ENCODE data around the gene TMEM54.

Gene TMEM54

DNA sequence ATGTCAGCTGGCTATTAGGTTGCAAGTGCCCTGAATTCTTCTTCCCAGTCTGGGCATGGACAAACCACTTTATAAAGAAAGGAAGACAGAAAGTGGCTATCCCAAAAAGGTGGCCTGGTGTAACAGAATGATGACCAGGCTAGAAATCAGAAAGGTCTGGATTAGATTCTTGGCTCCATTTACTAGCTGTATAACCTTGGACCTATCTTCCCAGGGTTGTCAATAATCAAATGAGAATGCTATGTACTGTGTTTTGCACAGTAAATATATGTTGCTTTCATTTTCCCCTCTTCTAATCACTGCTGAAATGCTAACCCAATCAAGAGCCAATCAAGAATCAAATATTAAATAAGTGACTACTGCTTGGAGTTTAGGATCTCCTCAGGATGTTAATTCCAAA lies 43.0 kb upstream of the TMEM54 start:
- no peak overlapping the region for H3K4me3 ChIP-seq (ENCODE audit: low read depth, low read length)
- TF ChIP-seq, protein P1, sequence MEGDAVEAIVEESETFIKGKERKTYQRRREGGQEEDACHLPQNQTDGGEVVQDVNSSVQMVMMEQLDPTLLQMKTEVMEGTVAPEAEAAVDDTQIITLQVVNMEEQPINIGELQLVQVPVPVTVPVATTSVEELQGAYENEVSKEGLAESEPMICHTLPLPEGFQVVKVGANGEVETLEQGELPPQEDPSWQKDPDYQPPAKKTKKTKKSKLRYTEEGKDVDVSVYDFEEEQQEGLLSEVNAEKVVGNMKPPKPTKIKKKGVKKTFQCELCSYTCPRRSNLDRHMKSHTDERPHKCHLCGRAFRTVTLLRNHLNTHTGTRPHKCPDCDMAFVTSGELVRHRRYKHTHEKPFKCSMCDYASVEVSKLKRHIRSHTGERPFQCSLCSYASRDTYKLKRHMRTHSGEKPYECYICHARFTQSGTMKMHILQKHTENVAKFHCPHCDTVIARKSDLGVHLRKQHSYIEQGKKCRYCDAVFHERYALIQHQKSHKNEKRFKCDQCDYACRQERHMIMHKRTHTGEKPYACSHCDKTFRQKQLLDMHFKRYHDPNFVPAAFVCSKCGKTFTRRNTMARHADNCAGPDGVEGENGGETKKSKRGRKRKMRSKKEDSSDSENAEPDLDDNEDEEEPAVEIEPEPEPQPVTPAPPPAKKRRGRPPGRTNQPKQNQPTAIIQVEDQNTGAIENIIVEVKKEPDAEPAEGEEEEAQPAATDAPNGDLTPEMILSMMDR (IDR thresholded peaks at IDR 0.05; ENCODE audit: borderline replicate concordance, insufficient read depth, low read depth, low read length): no peak

GRCh38 chr1:32939655-32940371 lies 38.6 kb upstream of the TMEM54 start:
- H3K4me3 ChIP-seq (ENCODE audit: low read depth, low read length): no peak overlapping the region
- TF ChIP-seq, protein P1 (IDR thresholded peaks at IDR 0.05; ENCODE audit: borderline replicate concordance, insufficient read depth, low read depth, low read length): no peak

- TF ChIP-seq, protein P1 (IDR thresholded peaks at IDR 0.05; ENCODE audit: borderline replicate concordance, insufficient read depth, low read depth, low read length): no peak
- H3K4me3 ChIP-seq (ENCODE audit: low read depth, low read length): no peak overlapping the region
Measured at GRCh38 chr1:32937061-32937460, 35.9 kb upstream of the TMEM54 start.

- TF ChIP-seq, protein P1 (IDR thresholded peaks at IDR 0.05; ENCODE audit: borderline replicate concordance, insufficient read depth, low read depth, low read length): no peak
- H3K4me3 ChIP-seq (ENCODE audit: low read depth, low read length): no peak overlapping the region
Measured at GRCh38 chr1:32934535-32934934, 33.3 kb upstream of the TMEM54 start.

DNA sequence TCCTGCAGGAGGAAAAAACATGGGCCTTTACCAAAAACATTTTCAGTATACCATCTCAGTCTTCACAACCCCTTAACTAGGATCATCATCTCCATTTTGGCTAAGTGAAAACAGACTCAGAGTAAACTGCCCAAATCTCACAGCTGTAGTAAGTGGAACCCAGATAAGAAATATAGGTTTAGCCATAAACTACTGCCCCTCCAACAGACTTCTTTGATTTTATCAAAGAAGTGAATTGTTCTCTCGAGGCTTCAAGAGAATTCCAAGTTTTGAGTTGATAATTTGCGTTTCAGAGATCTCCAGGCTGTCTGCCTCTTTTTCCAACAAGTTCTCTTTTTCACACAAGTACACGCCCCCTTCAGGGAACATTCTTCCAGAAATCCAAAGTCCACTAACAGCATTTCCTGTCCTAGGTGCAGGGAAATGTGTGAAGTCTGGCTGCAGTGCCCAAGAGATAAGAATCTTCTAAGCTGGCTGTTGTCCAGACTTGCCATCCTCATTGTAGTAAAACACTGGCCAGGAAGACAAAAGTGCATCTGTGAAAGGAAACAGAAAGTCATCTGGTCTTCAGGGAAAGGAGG lies 32.6 kb upstream of the TMEM54 start:
- TF ChIP-seq, protein P1 (IDR thresholded peaks at IDR 0.05; ENCODE audit: borderline replicate concordance, insufficient read depth, low read depth, low read length): no peak
- H3K4me3 ChIP-seq (ENCODE audit: low read depth, low read length): no peak overlapping the region

DNA sequence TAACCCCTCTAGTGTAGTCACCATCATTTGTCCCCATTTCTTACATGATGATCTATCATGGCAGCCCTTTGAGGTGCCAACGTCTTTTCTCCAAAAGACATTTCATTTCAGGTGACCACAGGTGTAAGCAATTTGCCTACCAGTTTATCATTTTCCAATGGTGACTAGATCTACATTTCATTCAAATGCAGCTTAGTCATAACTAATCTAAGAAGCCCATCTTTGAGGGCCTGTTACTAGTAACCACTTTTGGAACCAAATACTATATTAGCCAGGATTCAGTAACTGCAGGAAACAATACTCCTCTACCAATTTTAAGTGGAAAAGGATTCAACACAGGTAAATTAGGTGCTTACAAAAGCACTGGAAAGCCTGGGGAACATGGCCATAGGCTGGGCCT lies 30.6 kb upstream of the TMEM54 start:
- no peak overlapping the region for H3K4me3 ChIP-seq (ENCODE audit: low read depth, low read length)
- TF ChIP-seq, protein P1 (IDR thresholded peaks at IDR 0.05; ENCODE audit: borderline replicate concordance, insufficient read depth, low read depth, low read length): no peak

- TF ChIP-seq, protein P1 (IDR thresholded peaks at IDR 0.05; ENCODE audit: borderline replicate concordance, insufficient read depth, low read depth, low read length): no peak
- no peak overlapping the region for H3K4me3 ChIP-seq (ENCODE audit: low read depth, low read length)
Measured at GRCh38 chr1:32929366-32929765, 28.2 kb upstream of the TMEM54 start.
